ENCODE data around the gene ABCA10.
"Not testable (repeated sequence)": the region's sequence is repeated elsewhere in the genome, so short reads cannot be mapped to it uniquely, and the experiment has no call there.

ABCA10 gene

DNA sequence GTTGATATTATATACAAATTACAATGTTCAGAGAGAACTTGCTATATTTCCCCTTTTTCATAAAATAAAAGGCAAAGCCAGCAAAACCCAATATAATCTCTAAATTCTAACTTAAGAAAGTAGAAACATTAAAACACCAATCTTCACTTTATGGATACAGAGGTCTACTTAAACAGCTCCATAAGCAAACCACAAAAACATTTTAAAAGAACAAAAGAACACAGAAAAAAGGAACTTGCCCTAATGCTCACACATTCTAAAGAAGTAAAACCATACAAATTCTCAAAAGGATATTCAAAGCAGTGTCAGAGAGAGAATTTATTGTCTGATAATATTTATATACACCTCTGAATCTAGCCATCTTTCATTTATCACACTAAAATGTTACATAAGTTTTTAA is 606 bp downstream of the ABCA10 start:
- no peak for DNase-seq

GRCh38 chr17:69227541-69227940 is 1.1 kb downstream of the ABCA10 start:
- DNase-seq, result no peak

- DNase-seq, result no peak
Measured at GRCh38 chr17:69223809-69224208, 4.8 kb downstream of the ABCA10 start.

DNA sequence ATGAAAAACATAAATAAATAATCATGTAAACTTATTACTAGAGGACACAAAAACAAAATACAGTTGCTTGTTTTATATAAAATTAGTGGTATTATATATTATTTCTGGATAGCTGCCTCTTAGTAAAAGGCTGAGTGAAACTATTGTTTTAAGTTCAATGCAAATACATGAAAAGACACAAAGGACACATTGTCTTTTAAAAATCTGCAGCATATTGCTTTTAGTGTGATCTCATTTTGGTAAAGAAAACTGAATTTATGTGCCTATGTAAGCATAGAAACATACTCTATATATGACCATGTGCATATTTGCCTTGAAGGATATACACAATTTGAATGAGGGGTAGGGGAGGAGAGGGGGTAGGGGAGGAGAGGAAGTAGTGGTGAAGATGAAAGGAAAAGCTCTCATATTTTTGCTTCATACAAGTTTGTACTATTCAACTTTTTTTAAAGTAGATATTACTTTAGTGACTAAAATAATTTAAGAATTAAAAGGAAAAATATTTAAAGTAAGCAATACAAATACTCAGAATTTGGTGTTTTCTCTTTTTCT is 5.8 kb downstream of the ABCA10 start:
- DNase-seq, result no peak

DNA sequence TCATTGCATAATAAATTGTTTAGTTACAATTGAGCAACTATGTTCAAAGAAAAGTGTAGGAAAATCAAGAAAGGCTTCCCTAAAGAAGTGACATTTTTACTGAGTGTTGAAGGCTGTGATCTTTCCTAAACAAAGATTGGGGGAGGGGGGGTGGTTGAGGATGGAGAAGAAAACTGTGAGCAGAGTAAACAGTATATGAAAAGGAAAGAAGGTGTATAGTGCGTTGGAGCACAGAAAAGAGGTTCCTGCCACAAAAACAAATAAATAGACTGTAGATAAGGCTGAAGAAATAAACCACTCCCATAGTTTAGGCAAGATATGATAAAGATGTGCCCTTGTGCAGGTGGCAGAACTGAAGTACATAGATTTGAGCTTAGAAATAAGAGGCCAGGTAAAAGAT is 8.5 kb downstream of the ABCA10 start:
- DNase-seq, result no peak

GRCh38 chr17:69218986-69219385 is 9.6 kb downstream of the ABCA10 start:
- DNase-seq, result no peak

GRCh38 chr17:69213059-69213813 is 15.4 kb downstream of the ABCA10 start:
- peak in 2 of 3 experiments; percentile 5 to 31 for DNase-seq

GRCh38 chr17:69208640-69209039 is 20.0 kb downstream of the ABCA10 start:
- no peak for DNase-seq

DNA sequence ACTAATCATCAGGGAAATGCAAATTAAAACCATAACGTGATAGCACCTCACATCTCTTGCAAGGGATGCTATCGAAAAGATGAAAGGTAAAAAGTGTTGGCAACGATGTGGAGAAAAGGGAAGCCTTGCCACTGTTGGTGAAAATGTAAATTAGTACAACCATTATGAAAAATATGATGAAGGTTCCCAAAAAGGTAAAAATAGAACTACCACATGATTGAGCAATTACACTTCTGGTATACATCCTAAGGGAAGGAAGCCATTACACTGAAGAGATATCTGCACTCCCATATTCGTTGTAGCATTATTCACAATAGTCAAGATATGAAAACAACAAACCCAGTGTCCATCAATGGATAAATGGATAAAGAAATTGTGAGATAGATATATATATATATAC is 21.5 kb downstream of the ABCA10 start:
- DNase-seq, result no peak

GRCh38 chr17:69198238-69198637 is 30.4 kb downstream of the ABCA10 start:
- no peak for DNase-seq

- not testable (repeated sequence) for DNase-seq
Measured at GRCh38 chr17:69196105-69196653, 32.4 kb downstream of the ABCA10 start.

DNA sequence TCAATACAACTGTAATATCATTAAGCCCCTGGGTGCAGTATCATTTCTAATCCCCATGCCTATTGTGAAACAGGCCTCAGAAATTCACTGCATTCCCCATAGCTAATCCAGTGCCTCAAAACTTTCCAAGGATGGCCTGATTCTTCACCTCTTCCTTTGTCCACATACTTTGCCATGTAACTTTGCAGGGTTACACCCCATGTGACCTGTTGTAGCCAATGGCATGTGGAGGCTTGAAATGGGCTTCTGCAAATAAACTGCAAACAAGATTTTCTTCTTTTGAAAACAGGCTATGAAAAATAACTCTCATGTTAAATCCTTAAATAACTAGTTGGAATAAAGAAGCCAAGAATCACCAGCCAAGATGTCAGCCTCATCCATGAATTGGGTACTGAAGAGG is 35.9 kb downstream of the ABCA10 start:
- no peak for DNase-seq

- no peak for DNase-seq
Measured at GRCh38 chr17:69188796-69189195, 39.8 kb downstream of the ABCA10 start.

- DNase-seq, result no peak
Measured at GRCh38 chr17:69188064-69188463, 40.6 kb downstream of the ABCA10 start.

GRCh38 chr17:69187294-69187693 is 41.3 kb downstream of the ABCA10 start:
- no peak for DNase-seq

- DNase-seq, result no peak
Measured at GRCh38 chr17:69179227-69179952, 49.2 kb downstream of the ABCA10 start.

DNA sequence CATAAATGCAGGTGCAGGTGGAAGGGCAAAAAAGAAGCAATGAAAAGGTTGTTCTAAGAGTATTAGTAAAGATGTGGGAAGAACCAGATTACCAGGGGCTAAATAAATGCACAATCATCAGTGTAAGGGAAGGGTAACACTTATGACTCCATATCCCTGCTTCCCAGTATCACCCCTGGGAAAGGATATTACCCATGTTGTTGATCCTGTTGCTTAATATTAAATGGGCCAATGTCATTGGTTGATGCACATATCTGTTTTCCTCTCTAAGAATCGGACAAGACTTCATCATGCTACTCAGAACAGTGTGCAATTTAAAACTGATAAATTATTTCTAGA is 52.2 kb downstream of the ABCA10 start:
- no peak for DNase-seq

- DNase-seq, result no peak
Measured at GRCh38 chr17:69175625-69176456, 52.8 kb downstream of the ABCA10 start.

- no peak for DNase-seq
Measured at GRCh38 chr17:69175262-69175624, 53.4 kb downstream of the ABCA10 start.

- no peak for DNase-seq
Measured at GRCh38 chr17:69173118-69173517, 55.5 kb downstream of the ABCA10 start.

GRCh38 chr17:69170377-69170776 is 58.2 kb downstream of the ABCA10 start:
- DNase-seq, result no peak

DNA sequence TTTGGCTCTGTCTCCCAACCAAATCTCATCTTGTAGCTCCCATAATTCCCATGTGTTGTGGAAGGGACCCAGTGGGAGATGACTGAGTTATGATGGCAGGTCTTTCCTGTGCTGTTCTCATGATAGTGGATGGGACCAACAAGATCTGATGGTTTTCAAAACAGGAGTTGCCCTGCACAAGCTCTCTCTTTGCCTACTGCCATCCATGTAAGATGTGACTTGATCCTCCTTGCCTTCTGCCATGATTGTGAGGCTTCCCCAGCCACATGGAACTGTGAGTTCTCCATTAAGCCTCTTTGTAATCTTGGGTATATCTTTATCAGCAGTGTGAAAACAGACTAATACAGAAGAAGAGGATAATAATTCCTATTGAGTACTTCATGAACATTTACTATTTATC is 60.0 kb downstream of the ABCA10 start:
- not testable (repeated sequence) for DNase-seq

- no peak for DNase-seq
Measured at GRCh38 chr17:69166957-69167356, 61.7 kb downstream of the ABCA10 start.

Data from NCI-H1417 (cell line).